Fibroblast of the aortic adventitia (primary cell): ENCODE measurements around the gene MRPL23. TPM values are rescaled to one million over a fixed set of nuclear protein-coding genes. Genes with fewer than 3 reads are reported as not detected.

Source experiments
- DNase-seq: peaks from one replicate; pipeline ENCODE4 v3.0.0-alpha.2; 2010; ENCODE audit warnings: low read depth
- H3K4me3 ChIP-seq: 2 replicates; pipeline ENCODE4 v1.5.1; 2011; ENCODE audit warnings: low read depth, mild to moderate bottlenecking, control low read depth, low read length, moderate library complexity
- CTCF ChIP-seq: IDR thresholded peaks from 2 replicates; pipeline ENCODE4 v1.5.1; 2011; ENCODE audit warnings: mild to moderate bottlenecking, low read length, control low read depth, inconsistent platforms; ENCODE audit not compliant: insufficient read depth
- total RNA-seq: library from RNA; depleted of rRNA; stranded (reverse); fragments of >200 nt; gene quantifications from 2 replicates; pipeline ENCODE4 v1.2.3, GENCODE V29; 2012; ENCODE audit warnings: low replicate concordance

MRPL23 gene
- total RNA-seq, 1 donor: 84.3 TPM

DNA sequence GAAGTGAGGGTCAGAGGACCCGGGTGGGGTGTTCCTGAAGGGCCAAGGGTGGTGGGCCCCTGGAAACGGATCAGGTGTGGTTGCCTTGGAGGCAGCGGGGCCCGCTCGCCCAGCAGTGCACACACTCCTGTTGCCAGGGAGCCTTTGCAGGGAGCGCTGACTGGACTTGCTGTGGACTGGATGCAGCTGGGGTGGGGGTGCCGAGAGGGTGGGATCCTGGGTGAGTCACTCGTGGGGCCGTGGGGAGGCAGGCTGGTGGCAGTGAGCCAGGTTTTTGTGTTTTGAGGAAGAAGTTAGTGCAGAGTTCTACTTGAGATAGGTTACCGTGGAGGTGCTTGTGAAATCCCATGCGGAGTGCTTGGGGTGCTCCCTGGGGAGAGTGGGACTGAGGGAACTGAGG, 1.3 kb downstream of the MRPL23 start:
- TF ChIP-seq CTCF: no peak

GRCh38 chr11:1949302-1949701, 2.2 kb downstream of the MRPL23 start:
- no peak for TF ChIP-seq CTCF
- no peak overlapping the region for H3K4me3 ChIP-seq
- DNase-seq: no peak

More for the DNA sequence above, 1.3 kb downstream of the MRPL23 start:
- DNase-seq: no peak
- H3K4me3 ChIP-seq: no peak overlapping the region

- no peak for TF ChIP-seq CTCF
- DNase-seq: no peak
- H3K4me3 ChIP-seq: no peak overlapping the region
These were observed 2.8 kb downstream of the MRPL23 start for GRCh38 chr11:1949922-1950321.

DNA sequence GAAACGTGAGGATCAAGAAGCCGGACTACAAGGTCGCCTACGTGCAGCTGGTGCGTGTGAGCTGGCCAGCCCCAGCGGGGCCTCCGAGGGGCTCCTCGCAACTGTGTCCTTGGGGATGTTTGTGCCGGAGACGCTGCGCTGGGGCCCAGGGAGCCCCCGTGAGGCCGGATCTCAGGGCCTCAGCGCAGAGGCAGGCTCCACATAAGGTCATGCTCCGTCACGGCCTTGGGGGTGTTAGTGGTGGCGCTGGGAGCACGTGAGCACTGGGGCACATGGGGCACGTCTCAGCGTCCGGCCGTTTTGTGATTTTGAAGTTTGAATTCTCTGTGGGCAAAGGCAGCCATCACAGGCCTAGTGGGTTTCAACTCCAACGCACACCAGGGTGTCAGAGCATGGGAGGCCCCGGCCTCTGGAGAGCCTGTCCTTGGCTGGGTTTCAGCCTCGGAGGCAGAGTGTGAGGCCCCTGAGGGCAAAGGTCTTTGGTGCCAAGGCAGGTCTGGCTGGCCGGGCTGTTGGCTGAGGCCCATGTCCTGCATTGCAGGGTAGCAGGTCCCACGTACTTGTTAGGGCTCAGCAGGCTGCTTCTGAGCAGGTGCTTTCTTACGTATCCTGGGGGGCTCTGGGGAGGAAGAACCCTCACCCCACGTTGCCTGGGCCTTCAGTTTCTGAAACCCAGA, 5.8 kb downstream of the MRPL23 start:
- no peak for TF ChIP-seq CTCF
- no peak overlapping the region for H3K4me3 ChIP-seq
- no peak for DNase-seq

- no peak for DNase-seq
- no peak overlapping the region for H3K4me3 ChIP-seq
- no peak for TF ChIP-seq CTCF
These were observed 6.5 kb downstream of the MRPL23 start for GRCh38 chr11:1953489-1954266.

DNA sequence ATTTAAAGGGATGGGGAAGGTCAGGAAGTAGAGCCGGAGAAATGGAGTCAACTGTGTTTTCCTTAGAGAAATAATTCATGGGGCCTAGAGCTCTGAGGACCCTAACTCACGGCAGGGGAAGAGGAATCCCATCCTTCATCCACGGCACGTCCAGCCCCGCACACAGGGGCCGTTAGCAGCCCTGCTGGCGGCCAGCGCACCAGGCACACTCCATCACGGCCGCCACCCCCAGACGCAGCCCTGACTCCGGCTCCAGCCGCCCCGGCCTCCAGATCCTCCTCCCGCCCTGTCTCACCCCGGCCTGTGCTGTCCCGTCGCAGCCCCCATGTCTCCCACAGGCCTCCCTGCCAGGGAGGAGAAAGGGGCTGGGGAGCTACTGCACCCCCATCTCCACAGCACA, 11.2 kb downstream of the MRPL23 start:
- H3K4me3 ChIP-seq: no peak overlapping the region
- TF ChIP-seq CTCF: no peak

DNA sequence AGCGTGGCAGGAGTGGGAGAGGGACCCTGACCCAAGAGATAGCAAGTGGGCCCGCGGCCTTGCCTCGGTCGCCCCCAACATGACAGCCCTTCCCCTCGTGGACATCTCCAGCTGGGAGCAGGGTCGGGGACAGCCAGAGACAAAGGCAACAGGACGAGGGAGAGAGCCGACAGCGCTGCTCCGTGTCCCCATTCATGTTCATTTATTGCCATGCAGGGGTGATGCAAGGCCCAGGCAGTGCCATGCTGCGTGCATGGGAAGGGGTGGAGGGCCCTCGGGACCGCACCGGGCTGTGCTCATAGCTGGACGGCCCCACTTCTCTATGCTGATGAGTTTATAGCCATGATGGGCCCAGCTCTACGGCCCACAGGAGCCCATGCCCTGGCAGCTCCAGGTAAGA, 12.7 kb downstream of the MRPL23 start:
- no peak overlapping the region for H3K4me3 ChIP-seq
- no peak for TF ChIP-seq CTCF
- DNase-seq: no peak

More for the DNA sequence above, 11.2 kb downstream of the MRPL23 start:
- DNase-seq: no peak
